NCI-H1930 (cell line): ENCODE data around the gene ISOC2.

Experiments
- DNase-seq, 2 experiments: peaks; one replicate each; lab custom pipeline; 2025; lab: John Stamatoyannopoulos, UW

ISOC2 gene

GRCh38 chr19:55406826-55407549 is 54.5 kb downstream of the ISOC2 start:
- no peak for DNase-seq

- DNase-seq = no peak
Observed at GRCh38 chr19:55406091-55406825, 55.2 kb downstream of the ISOC2 start.

GRCh38 chr19:55405638-55406037 is 55.8 kb downstream of the ISOC2 start:
- no peak for DNase-seq
